ENCODE measurements around the gene UAP1L1.

GRCh38 chr9:137069508-137070091 lies 7.7 kb upstream of the UAP1L1 start:
- no peak for TF ChIP-seq CTCF (IDR thresholded peaks at IDR 0.05)
- no peak for TF ChIP-seq POLR2A (IDR thresholded peaks at IDR 0.05)

All from breast epithelium (tissue), 3 donors.